Liver (tissue), 3 donors: ENCODE results near the gene MAGI1.

Experiments
- ATF3 ChIP-seq: IDR thresholded peaks from 2 replicates; pipeline ENCODE4 v1.6.1; 2016; ENCODE audit warnings: antibody characterized with exemption
- FOXA1 ChIP-seq: IDR thresholded peaks from 2 replicates; pipeline ENCODE4 v1.6.1; 2016; ENCODE audit warnings: antibody characterized with exemption
- HNF4A ChIP-seq, 2 donors: conservative IDR thresholded peaks; 2 replicates each; pipeline ENCODE4 v1.6.1; 2016; ENCODE audit warnings: antibody characterized with exemption in 2 of 2, mild to moderate bottlenecking in 2 of 2
- HNF4G ChIP-seq: IDR thresholded peaks from 2 replicates; pipeline ENCODE4 v1.6.1; 2016; ENCODE audit warnings: antibody characterized with exemption
- JUND ChIP-seq, 2 donors: IDR thresholded peaks; 2 replicates each; pipeline ENCODE4 v1.6.1; 2016; ENCODE audit warnings: antibody characterized with exemption in 2 of 2
- NR2F2 ChIP-seq: IDR thresholded peaks from 2 replicates; pipeline ENCODE4 v1.6.1; 2016; ENCODE audit warnings: antibody characterized with exemption
- RAD21 ChIP-seq, 2 donors: IDR thresholded peaks; 2 replicates each; pipeline ENCODE4 v1.6.1; 2016; ENCODE audit warnings: antibody characterized with exemption in 2 of 2, mild to moderate bottlenecking in 2 of 2
- REST ChIP-seq: IDR thresholded peaks from 2 replicates; pipeline ENCODE4 v1.6.1; 2016; ENCODE audit warnings: antibody characterized with exemption, mild to moderate bottlenecking
- RXRA ChIP-seq, 2 donors: IDR thresholded peaks; 2 replicates each; pipeline ENCODE4 v1.6.1; 2017 to 2018; ENCODE audit warnings: antibody characterized with exemption in 2 of 2, mild to moderate bottlenecking in 1 of 2
- TF ChIP-seq, protein P1 (sequence below): fragments of 150-350 bp; IDR thresholded peaks from 2 replicates; pipeline ENCODE4 v1.5.1; 2017; ENCODE audit warnings: improper control_type of control experiment, low read depth, low read length; ENCODE audit not compliant: missing input control
- TF ChIP-seq, protein P2 (sequence below): IDR thresholded peaks from 2 replicates; pipeline ENCODE4 v1.6.1; 2016; ENCODE audit warnings: antibody characterized with exemption
- donor health status: healthy.
- donor health status: healthy.

DNA sequence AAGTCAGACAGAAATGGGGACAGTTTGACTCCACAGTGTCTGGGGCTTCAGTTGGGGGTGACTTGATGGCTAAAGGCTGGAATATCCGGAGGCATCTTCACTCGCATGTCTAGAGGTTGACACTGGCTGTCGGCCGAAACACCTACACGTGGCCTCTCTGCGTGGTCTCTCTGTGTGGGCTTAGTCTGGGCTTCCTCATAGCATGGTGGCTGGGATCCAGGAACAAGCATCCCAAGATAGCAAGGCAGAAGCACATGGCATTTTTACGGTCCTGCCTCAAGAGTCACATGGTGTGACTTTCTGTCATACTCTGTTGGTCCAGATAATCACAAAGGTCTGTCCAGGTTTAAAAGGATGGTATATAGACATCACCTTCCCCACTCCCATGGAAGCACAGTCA lies 34.5 kb downstream of the MAGI1 start:
- TF ChIP-seq ATF3 (no peak), RXRA (IDR thresholded peaks at IDR 0.05) (no peak), JUND (IDR thresholded peaks at IDR 0.05) (no peak), NR2F2 (no peak), HNF4A (conservative IDR thresholded peaks at IDR 0.05) (no peak), REST (no peak), FOXA1 (no peak), RAD21 (IDR thresholded peaks at IDR 0.05) (no peak), HNF4G (no peak)
- TF ChIP-seq, protein P1, sequence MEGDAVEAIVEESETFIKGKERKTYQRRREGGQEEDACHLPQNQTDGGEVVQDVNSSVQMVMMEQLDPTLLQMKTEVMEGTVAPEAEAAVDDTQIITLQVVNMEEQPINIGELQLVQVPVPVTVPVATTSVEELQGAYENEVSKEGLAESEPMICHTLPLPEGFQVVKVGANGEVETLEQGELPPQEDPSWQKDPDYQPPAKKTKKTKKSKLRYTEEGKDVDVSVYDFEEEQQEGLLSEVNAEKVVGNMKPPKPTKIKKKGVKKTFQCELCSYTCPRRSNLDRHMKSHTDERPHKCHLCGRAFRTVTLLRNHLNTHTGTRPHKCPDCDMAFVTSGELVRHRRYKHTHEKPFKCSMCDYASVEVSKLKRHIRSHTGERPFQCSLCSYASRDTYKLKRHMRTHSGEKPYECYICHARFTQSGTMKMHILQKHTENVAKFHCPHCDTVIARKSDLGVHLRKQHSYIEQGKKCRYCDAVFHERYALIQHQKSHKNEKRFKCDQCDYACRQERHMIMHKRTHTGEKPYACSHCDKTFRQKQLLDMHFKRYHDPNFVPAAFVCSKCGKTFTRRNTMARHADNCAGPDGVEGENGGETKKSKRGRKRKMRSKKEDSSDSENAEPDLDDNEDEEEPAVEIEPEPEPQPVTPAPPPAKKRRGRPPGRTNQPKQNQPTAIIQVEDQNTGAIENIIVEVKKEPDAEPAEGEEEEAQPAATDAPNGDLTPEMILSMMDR, result no peak
- TF ChIP-seq, protein P2, sequence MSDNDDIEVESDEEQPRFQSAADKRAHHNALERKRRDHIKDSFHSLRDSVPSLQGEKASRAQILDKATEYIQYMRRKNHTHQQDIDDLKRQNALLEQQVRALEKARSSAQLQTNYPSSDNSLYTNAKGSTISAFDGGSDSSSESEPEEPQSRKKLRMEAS, result no peak
